Measurements from ENCODE around the gene LRCH1. TPM values are rescaled to one million over a fixed set of nuclear protein-coding genes. Genes with fewer than 3 reads are reported as not detected.

Gene LRCH1
- polyA plus RNA-seq, 1 of the 3 experiments (the other 2 are of a cell fraction) = 5.5 TPM

DNA sequence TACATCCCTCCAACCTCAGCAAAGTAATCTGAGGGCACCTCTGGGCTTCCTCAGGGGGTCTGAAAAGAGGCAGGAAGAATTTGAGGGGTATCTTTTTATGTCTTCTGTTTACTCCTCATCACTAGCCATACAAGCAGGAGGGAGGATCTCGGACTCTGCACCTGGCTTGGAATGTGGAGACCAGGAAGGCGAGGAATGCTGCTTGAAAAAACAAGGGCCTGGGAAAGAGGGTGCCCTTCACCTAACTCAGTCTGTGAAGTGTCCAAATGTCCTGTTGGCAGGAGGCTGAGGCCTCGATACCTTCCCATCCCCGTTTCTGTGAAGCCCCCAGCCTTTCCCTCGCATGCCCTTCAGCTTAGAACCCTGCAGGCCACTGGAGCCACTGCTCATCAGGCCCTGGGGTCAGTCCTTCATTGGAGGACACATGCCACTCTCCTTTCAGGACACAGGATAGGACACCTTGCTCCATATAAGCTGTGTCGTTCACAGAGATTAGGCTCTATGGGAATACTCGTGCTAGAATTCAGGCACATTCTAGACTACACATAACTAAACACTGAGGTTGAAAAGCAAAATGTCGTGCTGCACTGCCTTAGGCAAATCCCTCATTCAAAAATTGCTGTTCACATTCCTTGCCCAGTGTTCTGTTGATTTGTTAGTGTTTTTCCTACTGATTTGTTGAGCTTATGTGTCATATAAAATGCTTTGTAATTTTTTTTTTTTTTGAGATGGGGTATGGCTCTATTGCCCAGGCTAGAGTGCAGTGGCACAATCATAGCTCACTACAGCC lies 194.3 kb downstream of the LRCH1 start:
- Histone ChIP-seq H3K9me3 (no peaks in the 10 kb centered on the region), H3K9me2 (no peaks in the 10 kb centered on the region), H3K27ac (ENCODE audit: low read depth in 2 of 2, low read length in 1 of 2) (peak overlapping the region in 1 of 2 experiments; percentile 96; a peak in 2 of 4 replicates), H2AFZ (ENCODE audit: low read depth) (no peak overlapping the region), H3K4me2 (no peak overlapping the region), H3K36me3 (replicated peaks in 1 of 2; ENCODE audit: control insufficient read depth in 1 of 2, insufficient read depth in 2 of 2, low read length in 1 of 2) (peaks cover 22 to 29% of the 10 kb centered on the region in 2 experiments), H3K9ac (no peak overlapping the region), H3K4me3 (ENCODE audit: low read depth in 2 of 2, low read length in 1 of 2) (no peak overlapping the region), H3K79me2 (ENCODE audit: insufficient read depth) (no peaks in the 10 kb centered on the region), H3K27me3 (ENCODE audit: insufficient read depth) (no peaks in the 10 kb centered on the region), H3K4me1 (ENCODE audit: control insufficient read depth in 1 of 2, insufficient read depth in 2 of 2, low read depth in 1 of 2, low read length in 1 of 2) (peaks cover 19 to 23% of the 10 kb centered on the region in 2 experiments; a peak in 3 of 4 replicates), H4K20me1 (ENCODE audit: insufficient read depth) (no peaks in the 10 kb centered on the region), H3F3A (replicated peaks; ENCODE audit: insufficient read depth) (peaks cover 20% of the 10 kb centered on the region)
- no peak for DNase-seq
- WGBS (ENCODE audit: low lambda C conversion rate) = 97% methylated on average over 8 of the region's 8 CpGs
- ChIA-PET POLR2A (no interaction called here), CTCF (interaction anchor here (1.1 to 1.7 kb wide), 5 partner anchors 13 to 255 kb away, joined by 3 to 5 read pairs (median 4); no protein-coding TSS in a partner anchor)
- TF ChIP-seq TAF1 (IDR thresholded peaks at IDR 0.05; ENCODE audit: borderline replicate concordance, low read depth, low read length) = no peak
- TF ChIP-seq EP300 (IDR thresholded peaks at IDR 0.05; ENCODE audit: borderline replicate concordance in 1 of 2, low read depth in 1 of 2, low read length in 1 of 2) = no peak
- no peak for TF ChIP-seq EZH2phosphoT487 (IDR thresholded peaks at IDR 0.05; ENCODE audit: borderline replicate concordance, low read depth)
- TF ChIP-seq, protein P1, sequence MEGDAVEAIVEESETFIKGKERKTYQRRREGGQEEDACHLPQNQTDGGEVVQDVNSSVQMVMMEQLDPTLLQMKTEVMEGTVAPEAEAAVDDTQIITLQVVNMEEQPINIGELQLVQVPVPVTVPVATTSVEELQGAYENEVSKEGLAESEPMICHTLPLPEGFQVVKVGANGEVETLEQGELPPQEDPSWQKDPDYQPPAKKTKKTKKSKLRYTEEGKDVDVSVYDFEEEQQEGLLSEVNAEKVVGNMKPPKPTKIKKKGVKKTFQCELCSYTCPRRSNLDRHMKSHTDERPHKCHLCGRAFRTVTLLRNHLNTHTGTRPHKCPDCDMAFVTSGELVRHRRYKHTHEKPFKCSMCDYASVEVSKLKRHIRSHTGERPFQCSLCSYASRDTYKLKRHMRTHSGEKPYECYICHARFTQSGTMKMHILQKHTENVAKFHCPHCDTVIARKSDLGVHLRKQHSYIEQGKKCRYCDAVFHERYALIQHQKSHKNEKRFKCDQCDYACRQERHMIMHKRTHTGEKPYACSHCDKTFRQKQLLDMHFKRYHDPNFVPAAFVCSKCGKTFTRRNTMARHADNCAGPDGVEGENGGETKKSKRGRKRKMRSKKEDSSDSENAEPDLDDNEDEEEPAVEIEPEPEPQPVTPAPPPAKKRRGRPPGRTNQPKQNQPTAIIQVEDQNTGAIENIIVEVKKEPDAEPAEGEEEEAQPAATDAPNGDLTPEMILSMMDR (IDR thresholded peaks at IDR 0.05) = no peak
- TF ChIP-seq, protein P2, sequence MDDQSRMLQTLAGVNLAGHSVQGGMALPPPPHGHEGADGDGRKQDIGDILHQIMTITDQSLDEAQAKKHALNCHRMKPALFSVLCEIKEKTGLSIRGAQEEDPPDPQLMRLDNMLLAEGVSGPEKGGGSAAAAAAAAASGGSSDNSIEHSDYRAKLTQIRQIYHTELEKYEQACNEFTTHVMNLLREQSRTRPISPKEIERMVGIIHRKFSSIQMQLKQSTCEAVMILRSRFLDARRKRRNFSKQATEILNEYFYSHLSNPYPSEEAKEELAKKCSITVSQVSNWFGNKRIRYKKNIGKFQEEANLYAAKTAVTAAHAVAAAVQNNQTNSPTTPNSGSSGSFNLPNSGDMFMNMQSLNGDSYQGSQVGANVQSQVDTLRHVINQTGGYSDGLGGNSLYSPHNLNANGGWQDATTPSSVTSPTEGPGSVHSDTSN (IDR thresholded peaks at IDR 0.05) = no peak
- no peak for TF ChIP-seq TCF12 (IDR thresholded peaks at IDR 0.05)
- no peak for TF ChIP-seq GATA2 (CRISPR knock-in tag; IDR thresholded peaks at IDR 0.05)
- TF ChIP-seq, protein P3, sequence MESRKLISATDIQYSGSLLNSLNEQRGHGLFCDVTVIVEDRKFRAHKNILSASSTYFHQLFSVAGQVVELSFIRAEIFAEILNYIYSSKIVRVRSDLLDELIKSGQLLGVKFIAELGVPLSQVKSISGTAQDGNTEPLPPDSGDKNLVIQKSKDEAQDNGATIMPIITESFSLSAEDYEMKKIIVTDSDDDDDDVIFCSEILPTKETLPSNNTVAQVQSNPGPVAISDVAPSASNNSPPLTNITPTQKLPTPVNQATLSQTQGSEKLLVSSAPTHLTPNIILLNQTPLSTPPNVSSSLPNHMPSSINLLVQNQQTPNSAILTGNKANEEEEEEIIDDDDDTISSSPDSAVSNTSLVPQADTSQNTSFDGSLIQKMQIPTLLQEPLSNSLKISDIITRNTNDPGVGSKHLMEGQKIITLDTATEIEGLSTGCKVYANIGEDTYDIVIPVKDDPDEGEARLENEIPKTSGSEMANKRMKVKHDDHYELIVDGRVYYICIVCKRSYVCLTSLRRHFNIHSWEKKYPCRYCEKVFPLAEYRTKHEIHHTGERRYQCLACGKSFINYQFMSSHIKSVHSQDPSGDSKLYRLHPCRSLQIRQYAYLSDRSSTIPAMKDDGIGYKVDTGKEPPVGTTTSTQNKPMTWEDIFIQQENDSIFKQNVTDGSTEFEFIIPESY (IDR thresholded peaks at IDR 0.05; ENCODE audit: borderline replicate concordance, low read depth) = no peak
- no peak for TF ChIP-seq POLR2AphosphoS5 (IDR thresholded peaks at IDR 0.05; ENCODE audit: low read depth, low read length)
- TF ChIP-seq SMC3 (IDR thresholded peaks at IDR 0.05; ENCODE audit: low read depth, low read length) = no peak
- TF ChIP-seq SIN3A (IDR thresholded peaks at IDR 0.05; ENCODE audit: borderline replicate concordance, low read depth, low read length) = no peak
- no peak for TF ChIP-seq MXI1 (IDR thresholded peaks at IDR 0.05; ENCODE audit: low read depth, low read length)
- TF ChIP-seq, protein P4, sequence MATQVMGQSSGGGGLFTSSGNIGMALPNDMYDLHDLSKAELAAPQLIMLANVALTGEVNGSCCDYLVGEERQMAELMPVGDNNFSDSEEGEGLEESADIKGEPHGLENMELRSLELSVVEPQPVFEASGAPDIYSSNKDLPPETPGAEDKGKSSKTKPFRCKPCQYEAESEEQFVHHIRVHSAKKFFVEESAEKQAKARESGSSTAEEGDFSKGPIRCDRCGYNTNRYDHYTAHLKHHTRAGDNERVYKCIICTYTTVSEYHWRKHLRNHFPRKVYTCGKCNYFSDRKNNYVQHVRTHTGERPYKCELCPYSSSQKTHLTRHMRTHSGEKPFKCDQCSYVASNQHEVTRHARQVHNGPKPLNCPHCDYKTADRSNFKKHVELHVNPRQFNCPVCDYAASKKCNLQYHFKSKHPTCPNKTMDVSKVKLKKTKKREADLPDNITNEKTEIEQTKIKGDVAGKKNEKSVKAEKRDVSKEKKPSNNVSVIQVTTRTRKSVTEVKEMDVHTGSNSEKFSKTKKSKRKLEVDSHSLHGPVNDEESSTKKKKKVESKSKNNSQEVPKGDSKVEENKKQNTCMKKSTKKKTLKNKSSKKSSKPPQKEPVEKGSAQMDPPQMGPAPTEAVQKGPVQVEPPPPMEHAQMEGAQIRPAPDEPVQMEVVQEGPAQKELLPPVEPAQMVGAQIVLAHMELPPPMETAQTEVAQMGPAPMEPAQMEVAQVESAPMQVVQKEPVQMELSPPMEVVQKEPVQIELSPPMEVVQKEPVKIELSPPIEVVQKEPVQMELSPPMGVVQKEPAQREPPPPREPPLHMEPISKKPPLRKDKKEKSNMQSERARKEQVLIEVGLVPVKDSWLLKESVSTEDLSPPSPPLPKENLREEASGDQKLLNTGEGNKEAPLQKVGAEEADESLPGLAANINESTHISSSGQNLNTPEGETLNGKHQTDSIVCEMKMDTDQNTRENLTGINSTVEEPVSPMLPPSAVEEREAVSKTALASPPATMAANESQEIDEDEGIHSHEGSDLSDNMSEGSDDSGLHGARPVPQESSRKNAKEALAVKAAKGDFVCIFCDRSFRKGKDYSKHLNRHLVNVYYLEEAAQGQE (IDR thresholded peaks at IDR 0.05; ENCODE audit: low read depth, low read length) = no peak
- no peak for TF ChIP-seq FOXJ3 (CRISPR knock-in tag; IDR thresholded peaks at IDR 0.05)
- TF ChIP-seq NRF1 (IDR thresholded peaks at IDR 0.05; ENCODE audit: low read depth, low read length) = no peak
- no peak for TF ChIP-seq YY1 (IDR thresholded peaks at IDR 0.05; ENCODE audit: low read depth)

Data from SK-N-SH (cell line).